Measurements from ENCODE around the gene ZMYM5.
"Not testable (repeated sequence)": the region's sequence is repeated elsewhere in the genome, so short reads cannot be mapped to it uniquely, and the experiment has no call there.

ZMYM5 gene

GRCh38 chr13:19863323-19864023 is at the start of gene ZMYM5:
Gene ZMYM5, minus strand, starts transcription at chr13:19863649. Its CDS starts 11,469 bp downstream, at chr13:19852180.
- peak; percentile 76 to 100 (median 99) for DNase-seq

DNA sequence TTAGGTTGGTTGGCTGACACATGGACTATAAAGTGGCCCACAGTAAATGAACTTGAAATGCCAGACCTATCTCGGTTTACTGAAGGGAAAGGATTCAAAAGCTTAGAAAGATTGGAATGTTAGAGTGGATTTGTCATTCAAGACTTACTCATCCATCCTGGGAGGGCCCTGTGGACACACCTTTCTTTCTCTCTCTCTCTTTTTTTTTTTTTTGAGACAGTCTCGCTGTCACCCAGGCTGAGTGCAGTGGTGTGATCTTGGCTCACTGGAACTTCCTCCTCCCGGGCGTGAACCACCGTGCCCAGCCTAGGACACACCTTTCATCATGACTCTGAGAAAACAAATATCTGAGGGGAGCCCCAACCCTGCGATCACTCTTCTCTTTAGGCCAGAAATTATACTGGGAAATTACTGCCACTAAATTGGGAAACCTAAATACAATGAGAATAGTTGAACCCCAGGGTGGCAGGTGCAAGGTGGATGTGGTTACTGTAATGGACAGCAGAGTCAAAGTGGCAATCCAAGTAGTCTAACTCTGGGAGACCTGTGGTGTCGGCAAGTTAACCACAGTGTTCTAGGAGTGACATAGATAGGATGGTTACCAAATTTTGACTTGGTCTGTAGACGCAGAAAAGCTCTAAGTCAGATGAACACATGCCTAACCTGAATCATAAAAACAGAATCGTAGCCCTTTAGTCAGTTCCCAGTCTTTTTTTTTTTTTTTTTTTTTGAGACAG is 47.1 kb upstream of the ZMYM5 start:
- no peak for DNase-seq

- DNase-seq, result no peak
Observed at GRCh38 chr13:19908350-19908986, 45.0 kb upstream of the ZMYM5 start.

DNA sequence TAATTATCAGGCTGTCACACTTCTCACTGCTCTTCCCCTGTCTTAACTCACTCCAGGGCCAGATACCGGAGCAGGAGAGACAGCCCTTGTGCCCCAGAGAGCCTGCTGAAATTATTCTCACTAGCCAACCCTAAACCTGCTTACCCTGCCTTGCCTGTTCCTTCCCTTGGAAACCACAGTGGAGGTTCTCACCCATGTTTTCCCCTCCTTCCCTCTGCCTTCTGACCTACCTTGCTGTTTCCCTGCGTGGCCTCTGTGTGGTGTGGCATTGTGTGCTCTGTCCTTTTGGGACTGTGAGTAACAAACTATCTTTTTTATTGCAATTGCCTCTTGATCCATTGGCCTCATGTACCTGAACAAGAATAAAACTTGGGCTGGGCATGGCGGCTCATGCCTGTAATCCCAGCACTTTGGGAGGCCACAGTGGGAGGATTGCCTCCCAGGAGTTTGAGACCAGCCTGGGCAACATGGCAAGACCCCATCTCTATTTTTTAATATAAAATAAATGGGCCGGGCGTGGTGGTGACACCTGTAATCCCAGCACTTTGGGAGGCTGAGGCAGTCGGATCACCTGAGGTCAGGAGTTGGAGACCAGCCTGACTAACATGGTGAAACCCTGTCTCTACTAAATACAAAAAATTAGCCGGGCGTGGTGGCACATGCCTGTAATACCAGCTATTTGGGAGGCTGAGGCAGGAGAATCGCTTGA is 42.2 kb upstream of the ZMYM5 start:
- not testable (repeated sequence) for DNase-seq

DNA sequence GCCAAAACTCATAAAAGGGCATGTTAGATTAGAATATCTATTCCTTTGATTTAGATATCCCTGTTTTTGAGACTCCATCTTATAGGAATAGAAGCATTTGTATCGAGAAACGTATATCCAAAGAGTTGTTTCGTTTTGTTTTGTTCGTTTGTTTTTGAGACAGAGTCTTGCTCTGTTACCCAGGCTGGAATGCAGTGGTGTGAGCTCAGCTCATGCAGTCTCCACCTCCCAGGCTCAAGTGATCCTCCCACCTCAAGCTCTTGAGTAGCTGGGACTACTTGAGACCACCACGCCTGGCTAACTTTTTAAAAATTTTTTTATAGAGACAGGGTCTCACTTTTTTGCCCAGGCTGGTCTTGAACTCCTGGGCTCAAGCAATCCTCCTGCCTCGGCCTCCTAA is 26.6 kb upstream of the ZMYM5 start:
- DNase-seq, result no peak

DNA sequence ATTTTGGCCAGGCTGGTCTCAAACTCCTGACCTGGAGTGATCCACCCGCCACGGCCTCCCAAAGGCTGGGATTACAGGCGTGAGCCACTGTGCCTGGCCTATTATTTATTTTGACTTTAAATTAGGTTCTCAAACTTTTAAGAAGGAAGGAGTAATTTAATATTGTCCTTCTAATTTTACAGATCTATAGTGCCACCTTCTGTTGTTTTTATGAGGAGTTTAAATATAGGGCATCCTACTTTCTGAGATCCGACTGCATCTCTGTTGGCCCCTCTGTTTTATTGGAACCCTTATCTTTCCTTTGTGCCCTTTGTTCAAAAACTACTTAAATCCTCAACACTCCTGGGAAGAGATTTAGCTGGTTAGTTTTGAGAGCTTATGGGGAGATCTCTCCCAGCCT is 25.4 kb upstream of the ZMYM5 start:
- no peak for DNase-seq

- no peak for DNase-seq
Observed at GRCh38 chr13:19882231-19882630, 18.8 kb upstream of the ZMYM5 start.

DNA sequence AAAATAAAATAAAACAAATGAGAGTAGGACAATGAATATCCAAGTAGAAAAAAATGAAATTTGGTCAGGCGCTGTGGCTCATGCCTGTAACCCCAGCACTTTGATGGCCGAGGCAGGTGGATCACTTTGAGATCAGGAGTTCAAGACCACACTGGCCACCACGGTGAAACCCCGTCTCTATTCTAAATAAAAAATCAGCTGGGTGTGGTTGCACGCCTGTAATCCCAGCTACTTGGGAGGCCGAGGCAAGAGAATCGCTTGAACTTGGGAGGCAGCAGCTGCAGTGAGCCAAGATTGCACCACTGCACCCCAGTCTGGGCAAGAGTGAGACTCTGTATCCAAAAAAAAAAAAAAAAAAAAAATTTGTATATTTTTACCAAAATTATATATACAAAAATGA is 18.2 kb upstream of the ZMYM5 start:
- no peak for DNase-seq

DNA sequence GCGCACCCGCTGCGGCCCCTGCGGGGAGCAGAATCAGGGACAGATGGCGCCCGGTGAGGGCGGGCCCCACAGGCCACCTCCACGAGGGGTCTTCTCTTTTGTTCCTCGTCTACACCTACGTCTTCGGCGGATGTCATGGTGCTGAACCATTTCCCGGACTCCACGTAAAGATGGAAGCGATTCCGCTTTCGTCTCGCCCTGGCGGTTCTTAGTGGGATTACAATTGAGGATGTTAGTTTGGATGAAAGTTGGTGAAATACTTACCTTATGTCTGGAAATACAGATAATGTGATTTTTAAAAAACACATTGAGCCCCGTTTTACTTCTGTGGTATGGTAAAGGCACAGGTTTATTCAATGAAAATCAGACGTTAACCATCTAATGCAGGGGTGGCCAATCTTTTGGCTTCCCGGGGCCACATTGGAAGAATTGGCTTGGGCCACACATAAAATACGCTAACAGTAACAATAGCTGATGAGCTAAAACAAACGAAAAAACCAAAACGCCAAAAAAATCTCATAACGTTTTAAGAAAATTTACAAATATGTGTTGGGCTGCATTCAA is 1.4 kb upstream of the ZMYM5 start:
- DNase-seq, result peak in 31 of 56 donors; percentile 14 to 83 (median 49)

DNA sequence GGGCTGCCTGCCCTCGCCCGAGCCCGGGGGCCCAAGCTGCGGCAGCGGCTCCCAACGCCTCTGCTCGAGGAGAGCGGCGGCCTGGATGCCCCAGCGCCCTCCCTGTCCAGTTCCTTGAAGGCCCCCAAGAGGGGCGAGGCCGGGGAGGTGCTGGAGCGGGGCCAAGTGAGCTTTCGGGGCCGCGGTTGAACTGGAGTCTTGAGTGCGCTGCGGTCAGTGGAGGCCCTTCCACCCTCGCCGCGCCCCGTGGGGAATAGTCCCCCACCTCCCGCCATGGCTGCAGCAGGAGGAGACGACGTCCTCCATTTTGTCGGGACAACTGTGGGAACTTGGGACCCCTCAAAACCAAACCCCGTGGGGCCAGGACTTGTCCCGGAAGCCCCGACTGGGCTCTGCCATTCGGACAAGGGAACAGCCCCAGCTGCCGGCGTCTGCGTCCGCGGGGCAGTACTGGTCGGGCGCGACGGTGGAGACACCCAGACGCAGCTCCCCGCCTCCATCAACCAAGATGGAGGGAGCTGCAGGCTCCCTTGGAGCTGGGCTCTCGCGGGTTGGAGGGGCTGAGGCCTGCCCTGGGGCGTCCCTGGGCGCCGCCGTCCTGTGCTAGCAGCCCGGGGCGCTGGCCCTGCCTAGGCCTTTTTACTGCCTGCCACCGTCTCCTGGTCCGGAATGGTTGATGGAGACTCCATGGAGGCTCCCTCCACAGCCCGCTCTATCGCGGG is 736 bp upstream of the ZMYM5 start:
- peak in 49 of 56 donors; percentile 49 to 92 (median 75) for DNase-seq

DNA sequence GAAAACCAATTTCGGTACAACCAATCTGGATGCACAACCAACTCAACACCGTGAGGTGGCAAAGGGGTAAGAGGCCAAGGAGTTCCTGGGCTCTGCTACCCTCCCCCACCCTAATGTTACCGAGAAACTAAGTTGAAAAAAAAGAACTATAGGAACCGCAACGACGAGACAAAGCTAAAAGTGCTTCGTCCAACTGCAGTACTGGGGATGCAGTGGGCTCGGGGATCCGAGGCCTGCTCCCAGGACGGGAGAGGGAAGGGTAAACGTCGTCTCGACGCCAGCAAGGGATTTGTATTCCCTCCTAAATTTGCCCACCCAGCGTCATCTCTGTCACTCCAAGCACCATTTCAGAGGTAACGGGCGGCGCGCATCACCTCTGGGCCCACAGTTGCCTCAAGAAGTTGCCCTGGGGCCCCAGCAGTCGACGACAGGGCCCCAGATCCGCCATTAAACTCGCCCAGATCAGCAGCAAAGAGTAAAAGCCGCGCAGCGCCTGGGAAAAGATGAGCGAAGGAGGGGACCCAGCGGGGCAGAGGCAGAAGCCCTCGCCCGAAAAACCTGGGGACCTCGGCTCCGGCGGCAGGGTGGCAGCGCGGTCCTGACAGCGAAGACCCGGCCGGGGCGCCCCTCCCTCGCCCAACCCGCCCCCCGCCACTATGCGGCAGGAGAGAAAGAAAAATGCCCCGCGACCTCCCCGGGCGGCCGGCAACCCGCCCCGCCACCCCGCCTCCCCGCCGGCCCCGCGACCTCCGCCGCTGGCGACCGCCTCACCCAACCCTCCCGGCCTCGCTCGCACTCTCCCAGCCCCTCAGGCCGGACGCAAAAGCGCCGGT is 752 bp downstream of the ZMYM5 start:
- DNase-seq, result peak in 38 of 56 donors; percentile 4 to 70 (median 45)

- no peak for DNase-seq
Observed at GRCh38 chr13:19861762-19862161, 1.7 kb downstream of the ZMYM5 start.

- peak in 7 of 56 donors; percentile 0 to 34 (median 12) for DNase-seq
Observed at GRCh38 chr13:19860884-19861655, 2.4 kb downstream of the ZMYM5 start.

DNA sequence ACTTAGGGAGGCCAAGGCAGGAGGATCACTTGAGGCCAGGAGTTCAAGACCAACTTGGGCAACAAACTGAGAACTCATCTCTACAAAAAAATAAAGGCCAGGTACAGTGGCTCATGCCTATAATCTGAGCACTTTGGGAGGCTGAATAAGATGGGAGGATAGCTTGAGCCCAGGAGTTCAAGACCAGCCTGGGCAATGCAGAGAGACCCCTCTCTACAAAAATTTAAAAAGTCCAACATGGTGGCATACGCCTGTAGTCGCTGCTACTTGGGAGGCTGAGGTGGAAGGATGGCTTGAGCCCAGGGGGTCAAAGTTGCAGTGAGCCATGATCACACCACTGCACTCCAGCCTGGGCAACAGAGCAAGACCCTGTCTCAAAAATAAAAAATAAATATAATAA is 5.8 kb downstream of the ZMYM5 start:
- DNase-seq, result not testable (repeated sequence)

DNA sequence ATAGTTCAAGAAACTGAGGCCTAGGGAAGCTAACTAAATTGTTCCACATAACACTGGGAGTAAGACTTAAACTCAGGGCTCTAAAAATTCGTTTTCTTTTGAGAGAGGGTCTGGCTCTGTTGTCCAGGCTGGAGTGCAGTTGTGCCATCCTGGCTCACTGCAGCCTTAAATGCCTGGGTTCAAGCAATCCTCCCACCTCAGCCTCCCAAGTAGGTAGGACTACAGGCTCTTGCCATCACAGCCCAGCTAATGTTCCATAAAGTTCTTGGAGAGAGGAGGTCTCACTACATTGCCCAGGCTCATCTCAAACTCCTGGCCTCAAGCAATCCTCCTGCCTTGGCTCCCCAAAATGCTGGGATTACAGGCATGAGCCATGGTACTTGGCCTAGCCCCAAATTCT is 10.7 kb downstream of the ZMYM5 start:
- DNase-seq, result no peak

GRCh38 chr13:19845758-19846157 is 17.7 kb downstream of the ZMYM5 start:
- DNase-seq, result peak in 2 of 56 donors; percentile 20 to 26

GRCh38 chr13:19838865-19839275 is 24.6 kb downstream of the ZMYM5 start:
- DNase-seq, result no peak

DNA sequence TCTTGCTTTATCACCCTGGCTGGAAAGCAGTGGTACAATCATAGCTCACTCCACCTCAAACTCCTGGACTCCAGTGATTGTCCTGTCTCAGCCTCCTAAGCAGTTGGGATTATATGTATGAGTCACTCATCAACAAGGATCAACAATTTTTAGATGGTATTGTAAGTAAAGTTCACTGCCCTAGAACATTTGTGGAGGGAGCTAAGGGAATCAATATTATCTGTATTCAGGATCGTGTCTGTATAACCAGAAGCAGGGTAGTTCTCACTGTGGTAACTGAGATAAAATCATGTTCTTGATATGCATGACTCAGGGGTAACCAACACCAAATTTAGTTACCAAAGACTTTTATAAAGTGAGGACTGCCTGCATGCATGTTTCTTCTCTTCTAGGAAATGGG is 27.0 kb downstream of the ZMYM5 start:
- DNase-seq, result no peak

GRCh38 chr13:19834704-19835103 is 28.7 kb downstream of the ZMYM5 start:
- no peak for DNase-seq
